OCI-LY3 (cell line): ENCODE data around the gene COX7C.
"Not testable (repeated sequence)": the region's sequence is repeated elsewhere in the genome, so short reads cannot be mapped to it uniquely, and the experiment has no call there.

Experiments used
- H2AFZ ChIP-seq: fragments of 200-600, 300-600 bp; shearing (Covaris generic); 2 replicates; pipeline ENCODE4 v1.6.0; 2014; ENCODE audit warnings: antibody characterized with exemption, low read depth, low read length
- H3K27ac ChIP-seq: fragments of 200-600, 300-600 bp; sonication (generic); 2 replicates; pipeline ENCODE4 v1.5.1; 2014; ENCODE audit warnings: mild to moderate bottlenecking, low read length, moderate library complexity, mixed read lengths
- H3K27me3 ChIP-seq: fragments of 200-600, 300-600 bp; sonication (generic); 2 replicates; pipeline ENCODE4 v1.6.1; 2014; ENCODE audit warnings: low read depth, low read length, mixed read lengths
- H3K36me3 ChIP-seq: fragments of 200-600, 300-600 bp; sonication (generic); replicated peaks from 2 replicates; pipeline ENCODE3; 2014; ENCODE audit warnings: low read depth, low read length, mixed read lengths
- H3K4me1 ChIP-seq: fragments of 300-600, 200-600 bp; sonication (generic); 2 replicates; pipeline ENCODE4 v1.6.1; 2014; ENCODE audit warnings: low read length, mixed read lengths
- H3K4me2 ChIP-seq: fragments of 200-600, 300-600 bp; sonication (generic); 2 replicates; pipeline ENCODE4 v1.6.1; 2014; ENCODE audit warnings: low read length, mixed read lengths
- H3K4me3 ChIP-seq: fragments of 300-600, 200-600 bp; sonication (generic); 2 replicates; pipeline ENCODE4 v1.5.1; 2014; ENCODE audit warnings: antibody characterized with exemption, mild to moderate bottlenecking, low read length, moderate library complexity
- H3K79me2 ChIP-seq: fragments of 300-600, 200-600 bp; shearing (Covaris generic); 2 replicates; pipeline ENCODE4 v1.6.1; 2014; ENCODE audit warnings: mild to moderate bottlenecking, low read length, mixed read lengths
- H3K9ac ChIP-seq: fragments of 300-600, 200-600 bp; shearing (Covaris generic); 2 replicates; pipeline ENCODE4 v1.6.0; 2014; ENCODE audit warnings: mild to moderate bottlenecking, low read length, moderate library complexity
- H3K9me3 ChIP-seq: fragments of 200-600, 300-600 bp; shearing (Covaris generic); 2 replicates; pipeline ENCODE4 v1.6.1; 2014; ENCODE audit warnings: low read length, mixed read lengths; ENCODE audit not compliant: insufficient read depth
- H4K20me1 ChIP-seq: fragments of 200-600, 300-600 bp; sonication (generic); 2 replicates; pipeline ENCODE4 v1.6.1; 2016; ENCODE audit warnings: low read length, mixed read lengths; ENCODE audit not compliant: insufficient read depth
- CTCF ChIP-seq: fragments of 200-600, 300-600 bp; sonication (generic); IDR thresholded peaks from 2 replicates; pipeline ENCODE4 v1.5.1; 2014; ENCODE audit warnings: antibody characterized with exemption, low read length, low read depth
- EZH2phosphoT487 ChIP-seq: fragments of 200-600 bp; shearing (Covaris generic); IDR thresholded peaks from 2 replicates; pipeline ENCODE4 v1.6.1; 2018; ENCODE audit warnings: antibody characterized with exemption, mixed run types, low read depth

COX7C gene

GRCh38 chr5:86617756-86618576, at the start of gene COX7C:
Gene COX7C (plus strand): TSS chr5:86617941. CDS start chr5:86618056, 115 bp downstream.
- no peak for TF ChIP-seq CTCF
- TF ChIP-seq EZH2phosphoT487 = no peak
- Histone ChIP-seq H3K9ac (peak within 1 kb of the TSS; percentile 93), H4K20me1 (0 out of 2 replicates have a peak, but pooled peaks cover 4% of the 10 kb centered on the region), H3K9me3 (no peaks in the 10 kb centered on the region), H3K36me3 (peaks cover 27% of the 10 kb centered on the region), H2AFZ (peak within 1 kb of the TSS; percentile 100), H3K4me2 (peak within 1 kb of the TSS; percentile 85), H3K4me1 (peaks cover 11% of the 10 kb centered on the region), H3K27me3 (no peaks in the 10 kb centered on the region), H3K27ac (peak within 1 kb of the TSS; percentile 71), H3K4me3 (peak within 1 kb of the TSS; percentile 100), H3K79me2 (peaks cover 26% of the 10 kb centered on the region)

- H2AFZ ChIP-seq, H3K4me2 ChIP-seq, H3K27ac ChIP-seq: not testable (repeated sequence)
Observed at GRCh38 chr5:86569522-86570426, 48.0 kb upstream of the COX7C start.

GRCh38 chr5:86570427-86571083, 47.2 kb upstream of the COX7C start:
- Histone ChIP-seq H3K4me1 (peaks cover 3% of the 10 kb centered on the region), H3K4me3 (no peak overlapping the region), H4K20me1 (no peaks in the 10 kb centered on the region), H3K27ac (no peak overlapping the region), H3K9ac (no peak overlapping the region), H3K9me3 (no peaks in the 10 kb centered on the region), H3K27me3 (no peaks in the 10 kb centered on the region), H3K4me2 (no peak overlapping the region), H3K36me3 (no peaks in the 10 kb centered on the region), H3K79me2 (no peaks in the 10 kb centered on the region), H2AFZ (no peak overlapping the region)
- TF ChIP-seq CTCF (no peak), EZH2phosphoT487 (no peak)

More at GRCh38 chr5:86569522-86570426, 48.0 kb upstream of the COX7C start:
- not testable (repeated sequence) for H4K20me1 ChIP-seq, H3K9me3 ChIP-seq, H3K9ac ChIP-seq, H3K79me2 ChIP-seq, H3K4me3 ChIP-seq, H3K27me3 ChIP-seq, H3K36me3 ChIP-seq
- H3K4me1 ChIP-seq = peaks cover 11% of the 10 kb centered on the region

- not testable (repeated sequence) for H3K27me3 ChIP-seq, H4K20me1 ChIP-seq, H2AFZ ChIP-seq, H3K27ac ChIP-seq, H3K4me2 ChIP-seq, H3K4me1 ChIP-seq, H3K4me3 ChIP-seq, H3K79me2 ChIP-seq, H3K9ac ChIP-seq, H3K36me3 ChIP-seq, H3K9me3 ChIP-seq
Observed at GRCh38 chr5:86571109-86571508, 46.6 kb upstream of the COX7C start.
